Duodenal mucosa (tissue), 2 donors: ENCODE measurements around the gene ISCU.
"Not testable (repeated sequence)": the region's sequence is repeated elsewhere in the genome, so short reads cannot be mapped to it uniquely, and the experiment has no call there.

Source experiments
- H3K27ac ChIP-seq: one replicate; pipeline ENCODE4 v1.7.0; 2013; ENCODE audit warnings: low read depth, low read length
- H3K27me3 ChIP-seq, 2 donors: one replicate each; pipeline ENCODE4 v1.7.0; 2013; ENCODE audit warnings: low read length in 2 of 2, control low read depth in 1 of 2; ENCODE audit not compliant: insufficient read depth in 2 of 2, control insufficient read depth in 1 of 2
- H3K36me3 ChIP-seq, 2 donors: one replicate each; pipeline ENCODE4 v1.7.0; 2013; ENCODE audit warnings: low read length in 2 of 2, control low read depth in 1 of 2; ENCODE audit not compliant: insufficient read depth in 2 of 2, control insufficient read depth in 1 of 2
- H3K4me1 ChIP-seq, 2 donors: one replicate each; pipeline ENCODE4 v1.7.0; 2013; ENCODE audit warnings: low read length in 2 of 2, control low read depth in 1 of 2; ENCODE audit not compliant: insufficient read depth in 2 of 2, control insufficient read depth in 1 of 2
- H3K4me3 ChIP-seq, 2 donors: one replicate each; pipeline ENCODE4 v1.7.0; 2013; ENCODE audit warnings: low read length in 2 of 2, low read depth in 1 of 2
- H3K9ac ChIP-seq, 2 donors: one replicate each; pipeline ENCODE4 v1.7.0; 2013; ENCODE audit warnings: low read length in 2 of 2, low read depth in 1 of 2
- H3K9me3 ChIP-seq, 2 donors: one replicate each; pipeline ENCODE4 v1.7.0; 2013; ENCODE audit warnings: low read length in 2 of 2, control low read depth in 1 of 2; ENCODE audit not compliant: control insufficient read depth in 1 of 2

Gene ISCU

DNA sequence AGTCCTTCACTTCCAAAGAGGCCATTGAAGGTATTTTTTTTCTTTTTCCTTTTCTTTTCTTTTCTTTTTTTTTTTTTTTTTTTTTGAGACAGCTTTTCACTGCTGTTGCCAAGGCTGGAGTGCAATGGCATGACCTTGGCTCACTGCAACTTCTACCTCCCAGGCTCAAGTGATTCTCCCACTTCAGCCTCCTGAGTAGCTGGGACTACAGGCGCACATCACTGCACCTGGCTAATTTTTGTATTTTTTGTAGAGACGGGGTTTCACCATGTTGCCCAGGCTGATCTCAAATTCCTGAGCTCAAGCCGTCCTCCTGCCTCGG lies 56.5 kb downstream of the ISCU start:
- not testable (repeated sequence) for H3K27ac ChIP-seq, H3K27me3 ChIP-seq, H3K36me3 ChIP-seq, H3K9me3 ChIP-seq, H3K4me3 ChIP-seq, H3K9ac ChIP-seq
- H3K4me1 ChIP-seq: peaks cover 12 to 14% of the 10 kb centered on the region in 2 donors
